T1000 (cell line): ENCODE data around the gene ZNF655.
A peak's percentile ranks its signal among the peaks of the same experiment; 100 is the strongest.

Experiments
- DNase-seq: peaks from one replicate; lab custom pipeline; 2025; ENCODE audit warnings: mixed read lengths; lab: John Stamatoyannopoulos, UW

ZNF655 gene

GRCh38 chr7:99606531-99606930, 48.1 kb downstream of the ZNF655 start:
- DNase-seq: no peak

GRCh38 chr7:99607548-99607947, 49.1 kb downstream of the ZNF655 start:
- DNase-seq: no peak

- DNase-seq: no peak
Observed at GRCh38 chr7:99614495-99614894, 56.1 kb downstream of the ZNF655 start.

- DNase-seq: no peak
Observed at GRCh38 chr7:99615989-99616358, 57.5 kb downstream of the ZNF655 start.

- peak; percentile 67 for DNase-seq
Observed at GRCh38 chr7:99616359-99617191, 58.1 kb downstream of the ZNF655 start, which contains the start of gene ZSCAN25. Gene ZSCAN25 (plus strand): TSS chr7:99616946. CDS start chr7:99619607, 2,661 bp downstream.

- no peak for DNase-seq
Observed at GRCh38 chr7:99617192-99617781, 58.8 kb downstream of the ZNF655 start.

GRCh38 chr7:99618726-99619125, 60.3 kb downstream of the ZNF655 start:
- DNase-seq: peak; percentile 49

- DNase-seq: no peak
Observed at GRCh38 chr7:99619571-99620130, 61.2 kb downstream of the ZNF655 start.

- DNase-seq: no peak
Observed at GRCh38 chr7:99621271-99621670, 62.8 kb downstream of the ZNF655 start.

GRCh38 chr7:99622596-99622995, 64.2 kb downstream of the ZNF655 start:
- no peak for DNase-seq

GRCh38 chr7:99623091-99623693, 64.8 kb downstream of the ZNF655 start:
- DNase-seq: peak; percentile 28

GRCh38 chr7:99623702-99624447, 65.4 kb downstream of the ZNF655 start:
- no peak for DNase-seq

- no peak for DNase-seq
Observed at GRCh38 chr7:99624484-99624883, 66.0 kb downstream of the ZNF655 start.

- no peak for DNase-seq
Observed at GRCh38 chr7:99625321-99625720, 66.9 kb downstream of the ZNF655 start.

- no peak for DNase-seq
Observed at GRCh38 chr7:99625961-99626360, 67.5 kb downstream of the ZNF655 start.
